Midbrain (tissue), 1 donor: ENCODE data around the gene HSPA1L.

Experiments
- DNase-seq: peaks from one replicate; lab custom pipeline; 2025; lab: John Stamatoyannopoulos, UW

Gene HSPA1L

DNA sequence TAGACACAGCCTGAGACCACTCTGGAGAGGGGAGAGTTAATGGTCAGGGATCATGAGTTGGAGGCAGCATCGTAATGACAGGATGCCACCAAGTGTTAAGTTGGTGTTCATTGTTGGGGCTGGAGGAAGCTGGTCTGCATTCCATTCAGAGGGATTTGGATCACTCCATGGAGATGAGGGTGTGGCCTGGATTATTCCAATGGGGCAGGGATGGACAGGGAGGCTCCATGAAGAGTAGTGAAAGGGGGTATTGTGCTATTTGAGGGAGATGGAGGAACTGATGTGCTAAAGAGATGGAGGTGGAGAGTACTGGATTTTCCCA is 51.5 kb downstream of the HSPA1L start:
- DNase-seq = peak; percentile 28

DNA sequence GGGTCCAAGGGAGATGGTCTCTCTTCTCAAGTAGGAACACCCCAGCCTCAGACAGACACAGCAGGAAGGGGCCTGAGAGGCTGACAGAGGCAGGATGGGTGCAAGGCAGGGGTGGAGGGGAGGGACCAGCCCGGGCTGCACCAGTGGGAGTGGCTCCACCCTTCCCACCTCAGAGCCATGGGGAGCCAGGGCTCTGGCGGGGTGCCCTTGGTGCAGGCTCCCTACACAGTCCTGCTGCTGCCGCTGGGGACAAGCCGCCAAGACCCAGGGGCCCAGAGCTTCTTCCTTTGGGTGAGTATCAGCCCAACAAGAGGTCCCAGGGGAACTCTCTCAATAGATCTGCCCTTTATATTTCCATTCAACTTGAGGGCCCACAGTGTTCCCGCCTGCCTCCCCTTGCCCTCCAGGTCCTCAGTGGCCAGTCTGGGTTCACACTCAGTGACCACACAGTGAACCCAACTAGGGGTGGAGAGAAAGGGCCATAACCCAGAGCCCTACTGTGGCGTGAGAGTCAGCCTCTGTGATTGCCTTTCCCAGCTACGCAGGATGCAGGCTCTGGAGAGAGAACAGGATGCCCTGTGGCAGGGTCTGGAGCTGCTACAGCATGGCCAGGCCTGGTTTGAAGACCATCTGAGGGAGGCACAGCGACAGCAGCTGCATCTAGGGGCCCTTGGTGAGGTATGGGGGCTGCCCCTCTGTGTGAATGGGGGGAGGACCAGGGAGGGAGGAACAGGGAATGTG is 52.0 kb downstream of the HSPA1L start:
- DNase-seq = no peak

DNA sequence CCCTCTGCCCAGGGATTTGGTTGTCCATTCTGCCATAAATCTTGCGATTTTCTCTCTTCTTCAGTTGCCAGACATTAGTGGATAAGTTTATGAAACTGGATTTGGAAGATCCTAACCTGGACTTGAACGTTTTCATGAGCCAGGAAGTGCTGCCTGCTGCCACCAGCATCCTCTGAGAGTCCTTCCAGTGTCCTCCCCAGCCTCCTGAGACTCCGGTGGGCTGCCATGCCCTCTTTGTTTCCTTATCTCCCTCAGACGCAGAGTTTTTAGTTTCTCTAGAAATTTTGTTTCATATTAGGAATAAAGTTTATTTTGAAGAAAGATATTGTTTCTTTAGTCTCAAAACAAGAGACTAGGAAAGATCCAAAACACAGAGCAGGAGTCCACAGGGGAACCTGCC is 52.7 kb downstream of the HSPA1L start, which contains the start of gene SAPCD1:
Gene SAPCD1, plus strand, starts transcription at position 301 of the 400 bp plus-strand sequence. CDS start 399 bp downstream, outside the sequence.
- no peak for DNase-seq

DNA sequence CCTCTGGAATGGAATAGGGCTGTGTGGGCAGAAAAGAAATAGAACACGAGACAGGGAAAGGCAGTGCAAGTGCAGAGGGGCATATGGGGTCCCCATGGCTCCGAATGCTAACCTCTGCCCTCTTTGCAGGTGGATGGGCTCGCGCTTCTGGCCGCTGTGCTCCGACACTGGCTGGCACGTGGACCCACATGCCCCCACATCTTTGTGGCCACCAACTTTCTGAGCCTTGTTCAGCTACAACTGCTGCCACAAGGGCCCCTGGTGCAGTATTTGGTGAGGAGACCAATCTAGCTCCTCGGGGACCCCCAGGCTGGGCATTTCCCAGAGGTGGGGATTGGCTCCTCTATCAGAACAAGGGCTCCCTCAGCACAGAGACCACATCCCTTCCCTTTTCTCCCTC is 53.7 kb downstream of the HSPA1L start:
- no peak for DNase-seq

DNA sequence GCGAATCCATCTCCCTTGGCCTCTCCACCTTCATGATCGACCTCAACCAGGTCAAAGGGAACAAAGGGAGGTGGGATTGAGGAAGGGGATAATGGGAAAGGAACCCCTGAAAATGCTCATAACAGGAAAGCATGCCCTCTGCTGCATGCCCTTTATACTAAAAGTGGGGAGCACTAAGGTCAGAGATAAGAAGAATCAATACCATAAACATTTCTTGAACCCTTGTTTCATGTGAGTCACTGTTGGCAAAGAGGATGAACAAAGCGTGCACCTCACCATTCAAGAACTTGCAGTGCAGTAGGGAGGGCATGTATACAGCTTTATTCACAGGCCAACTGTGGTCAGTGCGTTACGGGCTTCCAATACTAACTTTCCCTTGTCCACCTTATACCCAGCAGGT is 54.3 kb downstream of the HSPA1L start:
- no peak for DNase-seq
